ENCODE results near the gene TVP23C.
"Not testable (repeated sequence)": the region's sequence is repeated elsewhere in the genome, so short reads cannot be mapped to it uniquely, and the experiment has no call there.

The TVP23C gene

GRCh38 chr17:15526292-15527218 is 36.7 kb downstream of the TVP23C start:
- peak; percentile 66 to 71 for DNase-seq

DNA sequence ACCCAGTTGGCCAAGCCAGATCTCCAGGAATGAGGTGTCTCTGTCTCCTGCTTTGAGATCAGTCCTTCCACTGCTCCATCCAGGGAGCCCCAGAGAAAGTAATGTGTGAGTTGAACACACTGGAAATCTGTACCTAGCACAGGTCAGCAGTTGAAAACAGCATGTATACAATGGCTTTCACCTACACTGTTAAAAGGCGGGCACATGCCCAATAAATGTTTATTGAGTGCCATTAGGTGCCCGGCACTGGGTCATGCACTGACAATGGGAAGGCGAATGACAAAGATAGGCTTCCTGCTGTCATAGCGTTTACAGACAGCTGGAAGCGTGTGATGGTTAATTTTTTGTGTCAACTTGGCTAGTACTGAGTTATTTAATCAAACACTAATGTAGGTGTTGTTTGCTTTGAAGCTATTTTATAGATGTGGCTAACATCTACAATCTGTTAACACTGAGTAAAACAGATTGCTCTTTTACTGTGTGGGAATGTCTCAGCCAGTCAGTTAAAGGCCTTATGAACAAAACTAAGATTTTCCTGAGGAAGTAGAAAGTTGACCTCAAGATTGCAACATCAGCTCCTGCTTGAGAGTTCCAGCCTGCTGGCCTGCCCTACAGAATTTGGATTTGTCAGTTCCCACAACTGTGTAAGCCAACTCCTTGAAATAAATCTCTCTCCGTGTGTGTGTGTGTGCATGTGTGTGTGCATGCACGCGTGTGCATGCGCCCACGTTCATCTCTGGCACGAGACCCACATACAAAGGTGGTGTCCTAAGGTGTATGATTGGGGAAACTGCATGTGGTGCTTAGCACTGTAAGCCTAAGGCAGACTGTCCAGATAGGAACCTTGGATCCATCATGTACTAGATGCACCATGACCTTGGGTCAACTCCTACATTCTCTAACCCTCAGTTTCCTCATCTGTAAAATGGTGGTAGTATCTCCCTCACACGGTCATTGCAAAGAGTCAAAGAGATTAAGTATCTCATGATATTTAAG is 38.0 kb downstream of the TVP23C start:
- not testable (repeated sequence) for DNase-seq

- no peak for DNase-seq
- no peak for TF ChIP-seq GATA1 (IDR thresholded peaks at IDR 0.05; ENCODE audit: low read depth, low read length)
- TF ChIP-seq POLR2A (IDR thresholded peaks at IDR 0.05; ENCODE audit: low read length), result no peak
Observed at GRCh38 chr17:15516150-15516549, 47.1 kb downstream of the TVP23C start.

GRCh38 chr17:15514469-15514868 is 48.8 kb downstream of the TVP23C start:
- TF ChIP-seq GATA1 (IDR thresholded peaks at IDR 0.05; ENCODE audit: low read depth, low read length) (no peak), POLR2A (IDR thresholded peaks at IDR 0.05; ENCODE audit: low read length) (no peak)

GRCh38 chr17:15513856-15514459 is 49.3 kb downstream of the TVP23C start:
- no peak for DNase-seq
- TF ChIP-seq GATA1 (IDR thresholded peaks at IDR 0.05; ENCODE audit: low read depth, low read length) (no peak), POLR2A (IDR thresholded peaks at IDR 0.05; ENCODE audit: low read length) (no peak)

More at GRCh38 chr17:15514469-15514868, 48.8 kb downstream of the TVP23C start:
- no peak for DNase-seq

DNA sequence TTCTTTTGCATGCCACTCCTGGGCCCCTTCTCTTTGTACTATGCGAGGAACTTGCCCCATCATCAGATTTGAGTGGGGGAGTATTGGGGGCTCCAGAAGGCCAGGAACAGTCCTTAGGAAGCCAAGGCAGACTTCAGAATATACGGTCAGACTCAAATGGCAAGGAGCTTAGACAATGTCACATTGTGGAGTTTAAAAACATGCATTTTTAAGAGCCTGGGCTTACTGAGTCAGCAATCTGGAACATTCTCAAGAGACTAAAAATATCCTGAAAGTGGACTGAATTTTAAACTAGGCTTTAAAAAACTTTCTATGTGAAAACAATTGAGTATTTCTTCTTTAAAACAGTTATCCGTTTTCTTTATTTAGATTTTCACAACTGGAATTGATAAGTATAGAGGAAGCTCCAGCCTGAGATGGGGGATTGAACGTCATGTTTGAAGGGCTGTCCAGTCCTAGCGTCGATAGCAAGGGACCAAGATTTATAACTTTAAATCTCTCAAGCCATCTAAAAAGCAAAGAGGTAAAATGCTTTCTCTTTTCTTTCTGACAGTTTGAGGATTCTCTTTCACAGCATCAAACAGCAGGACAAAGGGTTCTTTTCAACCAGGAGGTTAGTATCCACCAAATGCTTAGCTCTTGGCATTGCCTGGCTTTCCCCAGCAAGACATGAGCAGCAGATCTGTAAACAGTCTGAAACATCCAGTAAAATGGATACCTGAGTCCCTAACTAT is 50.1 kb downstream of the TVP23C start:
- TF ChIP-seq GATA1 (IDR thresholded peaks at IDR 0.05; ENCODE audit: low read depth, low read length) (no peak), POLR2A (IDR thresholded peaks at IDR 0.05; ENCODE audit: low read length) (no peak)
- DNase-seq, result no peak

DNA sequence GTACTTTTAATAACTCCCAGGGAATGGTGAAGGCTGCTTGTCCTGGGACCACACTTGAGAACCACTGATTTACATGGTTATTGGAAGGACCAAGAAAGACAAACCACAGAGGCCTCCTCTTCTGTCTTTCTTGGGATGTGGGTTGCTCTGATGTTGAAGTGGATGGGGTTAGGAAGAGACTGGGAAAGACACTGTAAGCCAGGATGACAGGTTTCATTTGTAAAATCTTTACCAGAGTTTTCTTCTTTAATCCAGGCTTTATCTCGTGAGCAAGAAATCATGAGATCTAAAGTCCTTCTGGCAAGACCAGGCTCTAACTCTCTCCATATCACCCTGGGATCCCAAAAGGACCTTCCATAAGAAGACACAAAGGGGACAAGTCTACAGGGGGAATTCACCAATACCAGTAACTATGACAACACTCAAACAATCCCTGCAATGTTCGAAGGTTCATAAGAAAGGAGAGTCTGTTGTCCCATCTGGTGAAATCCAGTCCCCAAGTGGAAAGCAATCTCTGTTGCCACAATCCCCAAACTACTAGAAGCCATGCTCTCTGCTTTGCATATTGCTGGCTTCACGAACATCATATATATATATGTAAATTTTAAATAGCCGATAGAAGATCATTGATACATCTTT is 51.1 kb downstream of the TVP23C start:
- TF ChIP-seq POLR2A (IDR thresholded peaks at IDR 0.05; ENCODE audit: low read length), result no peak
- TF ChIP-seq GATA1 (IDR thresholded peaks at IDR 0.05; ENCODE audit: low read depth, low read length), result no peak
- DNase-seq, result no peak

GRCh38 chr17:15511142-15511541 is 52.1 kb downstream of the TVP23C start:
- no peak for DNase-seq
- no peak for TF ChIP-seq GATA1 (IDR thresholded peaks at IDR 0.05; ENCODE audit: low read depth, low read length)
- no peak for TF ChIP-seq POLR2A (IDR thresholded peaks at IDR 0.05; ENCODE audit: low read length)

DNA sequence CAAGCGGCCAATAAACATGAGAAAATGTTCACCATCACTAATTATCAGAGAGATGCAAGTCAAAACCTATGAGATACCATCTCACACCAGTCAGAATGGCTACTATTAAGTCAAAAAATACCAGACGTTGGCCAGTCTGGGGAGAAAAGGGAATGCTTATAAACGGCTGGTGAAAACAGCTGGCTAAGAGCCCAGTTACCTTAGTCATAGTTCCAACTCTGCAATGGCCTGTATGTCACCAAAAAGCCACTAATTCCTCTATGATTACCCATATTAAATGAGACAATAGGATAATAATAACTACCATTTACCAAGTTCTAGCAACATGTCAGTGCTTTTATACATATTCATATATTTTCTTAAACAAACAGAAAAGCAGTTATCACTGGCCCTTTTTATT is 52.9 kb downstream of the TVP23C start:
- TF ChIP-seq GATA1 (IDR thresholded peaks at IDR 0.05; ENCODE audit: low read depth, low read length) (no peak), POLR2A (IDR thresholded peaks at IDR 0.05; ENCODE audit: low read length) (no peak)
- peak in 1 of 2 experiments; percentile 26 for DNase-seq

DNA sequence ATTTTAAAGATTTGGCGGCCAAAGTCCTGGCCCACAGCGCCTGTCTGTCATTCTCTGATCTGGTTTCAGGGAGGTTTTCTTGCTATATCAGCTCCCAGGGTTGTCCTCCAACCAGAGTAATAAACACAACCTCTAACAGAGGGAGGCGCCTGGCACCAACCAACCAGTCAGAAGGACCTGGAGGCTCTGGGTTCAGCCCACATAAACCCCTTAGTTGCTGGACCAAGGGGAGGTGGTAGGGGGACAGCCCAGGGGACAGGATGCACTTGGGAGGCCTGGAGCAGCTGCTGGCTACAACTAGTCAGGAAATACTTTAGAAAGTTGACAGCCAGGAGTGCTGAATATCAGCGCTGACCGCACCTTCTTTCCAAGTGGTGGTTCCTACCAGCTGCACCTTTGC is 54.2 kb downstream of the TVP23C start:
- DNase-seq, result no peak
- no peak for TF ChIP-seq GATA1 (IDR thresholded peaks at IDR 0.05; ENCODE audit: low read depth, low read length)

DNA sequence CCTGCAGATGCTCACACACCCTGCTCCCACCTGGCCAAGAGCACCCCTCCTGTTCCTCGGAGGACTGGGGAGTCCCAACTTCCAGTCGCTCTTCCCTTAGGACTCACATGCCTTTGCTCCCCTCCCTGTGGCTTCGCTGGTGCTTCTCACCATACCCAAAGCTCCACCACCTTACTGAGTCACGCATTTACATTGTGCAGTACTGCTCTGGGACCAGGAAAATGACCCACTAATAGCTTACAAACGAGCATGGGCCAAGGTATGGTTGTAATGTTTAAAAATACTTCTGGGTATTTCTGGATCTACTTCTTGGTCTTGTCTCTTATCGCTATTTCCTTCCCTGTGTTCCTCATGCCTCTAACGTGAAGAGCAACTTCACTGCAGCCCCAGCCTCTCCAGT is 54.8 kb downstream of the TVP23C start:
- no peak for TF ChIP-seq GATA1 (IDR thresholded peaks at IDR 0.05; ENCODE audit: low read depth, low read length)
- no peak for TF ChIP-seq POLR2A (IDR thresholded peaks at IDR 0.05; ENCODE audit: low read length)
- DNase-seq, result no peak

- DNase-seq, result no peak
- TF ChIP-seq POLR2A (IDR thresholded peaks at IDR 0.05; ENCODE audit: low read length) (no peak), GATA1 (IDR thresholded peaks at IDR 0.05; ENCODE audit: low read depth, low read length) (no peak)
Observed at GRCh38 chr17:15507896-15508295, 55.4 kb downstream of the TVP23C start.

DNA sequence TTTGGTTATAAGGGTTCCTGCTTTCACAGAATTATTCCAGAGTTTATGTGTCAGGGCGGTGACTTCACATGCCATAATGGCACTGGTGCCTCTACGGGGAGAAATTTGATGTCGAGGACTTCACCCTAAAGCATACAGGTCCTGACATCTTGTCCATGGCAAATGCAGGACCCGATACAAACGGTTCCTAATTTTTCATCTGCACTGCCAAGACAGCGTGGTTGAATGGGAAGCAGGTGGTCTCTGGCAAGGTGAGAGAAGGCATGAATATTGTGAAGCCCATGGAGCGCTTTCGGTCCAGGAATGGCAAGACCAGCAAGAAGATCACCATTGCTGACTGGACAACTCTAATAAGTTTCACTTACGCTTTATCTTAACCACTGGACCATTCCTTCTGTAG is 56.3 kb downstream of the TVP23C start:
- TF ChIP-seq POLR2A (IDR thresholded peaks at IDR 0.05; ENCODE audit: low read length) (no peak), GATA1 (IDR thresholded peaks at IDR 0.05; ENCODE audit: low read depth, low read length) (no peak)
- no peak for DNase-seq

DNA sequence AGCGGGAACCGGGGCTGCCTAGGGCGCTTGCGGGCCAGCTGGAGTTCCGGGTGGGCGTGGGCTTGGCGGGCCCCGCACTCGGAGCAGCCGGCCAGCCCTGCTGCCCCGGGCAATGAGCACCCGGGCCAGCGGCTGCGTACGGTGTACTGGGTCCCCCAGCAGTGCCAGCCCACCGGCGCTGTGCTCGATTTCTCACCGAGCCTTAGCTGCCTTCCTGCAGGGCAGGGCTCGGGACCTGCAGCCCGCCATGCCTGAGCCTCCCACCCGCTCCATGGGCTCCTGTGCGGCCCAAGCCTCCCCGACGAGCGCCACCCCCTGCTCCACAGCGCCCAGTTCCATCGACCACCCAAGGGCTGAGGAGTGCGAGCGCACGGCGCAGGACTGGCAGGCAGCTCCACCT is 57.6 kb downstream of the TVP23C start:
- not testable (repeated sequence) for DNase-seq

Data from erythroblast (primary cell).